Prostate gland (tissue), 2 donors: Measurements from ENCODE around the gene N4BP2.

Experiments used
- POLR2AphosphoS5 ChIP-seq: sonication (generic); formaldehyde crosslinking; IDR thresholded peaks from one replicate; pipeline ENCODE4 v1.6.1; 2017; ENCODE audit warnings: antibody characterized with exemption
- TF ChIP-seq, protein P1 (sequence below), 4 experiments: fragments of 200-600 bp in 2 of 4; fragments of 450-650 bp in 2 of 4; sonication (generic) in 2 of 4; IDR thresholded peaks; 1 replicate in 3 of 4; 2 replicates in 1 of 4; pipeline ENCODE4 v1.5.1; 2016 to 2019; ENCODE audit warnings: antibody characterized with exemption in 4 of 4, mild to moderate bottlenecking in 2 of 4, moderate library complexity in 2 of 4

- TF ChIP-seq, protein P1, sequence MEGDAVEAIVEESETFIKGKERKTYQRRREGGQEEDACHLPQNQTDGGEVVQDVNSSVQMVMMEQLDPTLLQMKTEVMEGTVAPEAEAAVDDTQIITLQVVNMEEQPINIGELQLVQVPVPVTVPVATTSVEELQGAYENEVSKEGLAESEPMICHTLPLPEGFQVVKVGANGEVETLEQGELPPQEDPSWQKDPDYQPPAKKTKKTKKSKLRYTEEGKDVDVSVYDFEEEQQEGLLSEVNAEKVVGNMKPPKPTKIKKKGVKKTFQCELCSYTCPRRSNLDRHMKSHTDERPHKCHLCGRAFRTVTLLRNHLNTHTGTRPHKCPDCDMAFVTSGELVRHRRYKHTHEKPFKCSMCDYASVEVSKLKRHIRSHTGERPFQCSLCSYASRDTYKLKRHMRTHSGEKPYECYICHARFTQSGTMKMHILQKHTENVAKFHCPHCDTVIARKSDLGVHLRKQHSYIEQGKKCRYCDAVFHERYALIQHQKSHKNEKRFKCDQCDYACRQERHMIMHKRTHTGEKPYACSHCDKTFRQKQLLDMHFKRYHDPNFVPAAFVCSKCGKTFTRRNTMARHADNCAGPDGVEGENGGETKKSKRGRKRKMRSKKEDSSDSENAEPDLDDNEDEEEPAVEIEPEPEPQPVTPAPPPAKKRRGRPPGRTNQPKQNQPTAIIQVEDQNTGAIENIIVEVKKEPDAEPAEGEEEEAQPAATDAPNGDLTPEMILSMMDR (IDR thresholded peaks at IDR 0.05) = no peak
- TF ChIP-seq POLR2AphosphoS5 = no peak
These were observed 83.5 kb downstream of the N4BP2 start for GRCh38 chr4:40140196-40140595.
